HG03469 (cell line): ENCODE measurements around the gene CDC14C.

ENCODE experiments used
- ATAC-seq: cut with Tn5 transposase; IDR thresholded peaks from one replicate; pipeline ENCODE4 v1.9.1; 2021; ENCODE audit warnings: mild to moderate bottlenecking, moderate library complexity, moderate number of reproducible peaks; ENCODE audit not compliant: unreplicated experiment

The CDC14C gene

GRCh38 chr7:48971173-48971572 is 46.8 kb downstream of the CDC14C start:
- no peak for ATAC-seq

GRCh38 chr7:48976253-48976652 is 51.9 kb downstream of the CDC14C start:
- ATAC-seq = no peak

- ATAC-seq = no peak
These were observed 52.5 kb downstream of the CDC14C start for GRCh38 chr7:48976850-48977249.
